Naive B cell (primary cell): ENCODE measurements around the gene SIX5. TPM values are rescaled to one million over a fixed set of nuclear protein-coding genes. Genes with fewer than 3 reads are reported as not detected.
A peak's percentile ranks its signal among the peaks of the same experiment; 100 is the strongest.

Experiments used
- ATAC-seq, 2 donors: fragments of 150-1000 bp; cut with Tn5 transposase; 2 replicates each; pipeline ENCODE4 v1.10.0; 2021; ENCODE audit warnings: low read depth in 2 of 2, mild to moderate bottlenecking in 2 of 2, moderate library complexity in 2 of 2
- DNase-seq: peaks from one replicate; pipeline ENCODE4 v3.0.0; 2022
- H3K27ac Mint-ChIP-seq, 6 donors: one replicate each; pipeline ENCODE4 v1.8.0; 2020 to 2022; ENCODE audit warnings: mild to moderate bottlenecking in 6 of 6, mixed read lengths in 6 of 6, moderate library complexity in 5 of 6, inconsistent platforms in 2 of 6
- H3K27me3 Mint-ChIP-seq, 3 donors: one replicate each; pipeline ENCODE4 v1.8.0; 2021 to 2022; ENCODE audit warnings: mixed read lengths in 3 of 3, mild to moderate bottlenecking in 1 of 3
- H3K36me3 Mint-ChIP-seq, 2 donors: one replicate each; pipeline ENCODE4 v1.8.0; 2020 to 2022; ENCODE audit warnings: mixed read lengths in 2 of 2, inconsistent platforms in 1 of 2, mild to moderate bottlenecking in 1 of 2
- H3K4me1 Mint-ChIP-seq, 3 donors: one replicate each; pipeline ENCODE4 v1.8.0; 2020 to 2022; ENCODE audit warnings: mixed read lengths in 3 of 3, inconsistent platforms in 1 of 3, mild to moderate bottlenecking in 1 of 3, moderate library complexity in 1 of 3
- H3K4me3 Mint-ChIP-seq, 8 donors: one replicate each; pipeline ENCODE4 v1.8.0; 2020 to 2022; ENCODE audit warnings: mild to moderate bottlenecking in 8 of 8, mixed read lengths in 8 of 8, moderate library complexity in 8 of 8, inconsistent platforms in 2 of 8
- H3K9me3 Mint-ChIP-seq, 7 donors: one replicate each; pipeline ENCODE4 v1.8.0; 2020 to 2022; ENCODE audit warnings: mixed read lengths in 7 of 7, mild to moderate bottlenecking in 5 of 7, inconsistent platforms in 2 of 7, moderate library complexity in 1 of 7
- polyA plus RNA-seq, 6 donors: library from polyadenylated mRNA; unstranded; fragments of 300-500 nt; fragmentation: Illumina TruSeq; gene quantifications; one replicate each; pipeline ENCODE4 v1.2.3, GENCODE V29; 2021; ENCODE audit warnings: low read depth in 6 of 6

The SIX5 gene
- polyA plus RNA-seq, 6 donors from 2014 or later: 0.18 TPM; not detected in 5

GRCh38 chr19:45767881-45768654 lies 984 bp downstream of the SIX5 start:
- Mint-ChIP-seq H3K9me3 (no peaks in the 10 kb centered on the region), H3K4me3 (peak overlapping the region; percentile 75 to 92 (median 79)), H3K4me1 (peaks cover 13 to 29% (median 28%) of the 10 kb centered on the region in 3 donors), H3K36me3 (no peaks in the 10 kb centered on the region), H3K27me3 (peaks cover 0 to 28% (median 20%) of the 10 kb centered on the region in 3 donors), H3K27ac (no peak overlapping the region)
- ATAC-seq (no peak), DNase-seq (no peak)

GRCh38 chr19:45767410-45767880 lies 1.6 kb downstream of the SIX5 start:
- DNase-seq (no peak), ATAC-seq (no peak)
- peaks cover 13 to 29% (median 27%) of the 10 kb centered on the region in 3 donors for H3K4me1 Mint-ChIP-seq
- H3K36me3 Mint-ChIP-seq: no peaks in the 10 kb centered on the region
- peak overlapping the region in 7 of 8 donors; percentile 15 to 82 (median 67) for H3K4me3 Mint-ChIP-seq
- H3K9me3 Mint-ChIP-seq: no peaks in the 10 kb centered on the region
- H3K27me3 Mint-ChIP-seq: peaks cover 0 to 34% (median 20%) of the 10 kb centered on the region in 3 donors
- H3K27ac Mint-ChIP-seq: no peak overlapping the region

DNA sequence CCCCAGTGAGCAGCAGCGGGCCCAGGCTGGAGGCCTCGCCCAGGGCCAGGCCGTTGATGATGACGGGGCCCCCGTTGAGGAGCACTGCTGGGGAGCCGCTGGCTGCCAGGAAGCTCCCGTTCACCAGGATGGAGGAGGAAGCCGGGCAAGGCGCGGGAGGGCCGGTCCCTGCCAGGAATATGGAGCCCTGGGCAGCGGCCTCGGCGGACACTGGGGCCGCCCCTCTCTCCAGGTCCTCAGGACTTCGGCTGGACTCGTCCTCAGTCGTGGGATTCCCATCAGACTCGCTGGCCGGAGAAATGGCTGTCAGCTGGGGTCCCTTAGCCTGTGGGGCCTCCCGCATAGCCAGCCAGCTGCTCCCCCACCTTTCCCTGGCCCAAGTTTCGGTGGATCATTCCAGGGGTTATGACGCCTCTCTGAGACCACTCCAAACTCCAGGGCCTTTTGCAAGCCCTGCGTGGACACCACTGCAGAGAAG lies 2.1 kb downstream of the SIX5 start:
- ATAC-seq: no peak
- Mint-ChIP-seq H3K4me3 (peak overlapping the region in 7 of 8 donors; percentile 15 to 82 (median 59)), H3K27ac (no peak overlapping the region), H3K36me3 (no peaks in the 10 kb centered on the region), H3K4me1 (peaks cover 11 to 29% (median 23%) of the 10 kb centered on the region in 3 donors), H3K9me3 (no peaks in the 10 kb centered on the region), H3K27me3 (peaks cover 0 to 40% (median 20%) of the 10 kb centered on the region in 3 donors)
- DNase-seq: no peak

DNA sequence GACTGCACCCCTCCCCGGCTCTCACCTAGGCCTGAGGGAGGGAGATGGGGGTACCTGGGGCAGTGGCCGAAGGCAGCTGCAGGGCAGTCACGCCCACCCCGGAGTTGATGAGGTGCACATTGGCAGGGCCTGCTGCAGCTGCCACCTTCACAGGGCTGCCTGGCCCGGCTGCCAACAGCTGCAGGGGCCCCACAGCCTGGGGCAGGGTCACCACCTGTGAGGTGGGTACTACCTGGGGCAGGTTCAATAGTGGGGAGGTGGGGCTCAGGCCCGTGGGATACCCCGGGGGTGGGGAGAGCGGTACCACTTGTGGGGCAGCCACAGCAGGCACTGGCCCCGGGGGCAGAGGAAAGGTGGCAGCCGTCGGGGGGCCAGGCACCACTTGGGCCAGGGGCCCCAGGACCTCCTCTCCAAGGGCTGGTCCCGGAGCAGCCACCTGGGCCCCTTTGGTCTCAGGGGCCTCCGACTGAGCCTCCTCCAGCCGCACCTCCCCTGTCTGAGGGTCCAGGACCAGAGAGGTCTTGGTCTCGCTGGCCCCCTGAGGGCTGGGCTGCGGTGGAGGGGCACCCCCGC lies 2.7 kb downstream of the SIX5 start:
- DNase-seq: no peak
- H3K36me3 Mint-ChIP-seq: no peaks in the 10 kb centered on the region
- H3K27me3 Mint-ChIP-seq: peaks cover 0 to 44% (median 20%) of the 10 kb centered on the region in 3 donors
- no peaks in the 10 kb centered on the region for H3K9me3 Mint-ChIP-seq
- ATAC-seq: no peak
- peaks cover 10 to 29% (median 23%) of the 10 kb centered on the region in 3 donors for H3K4me1 Mint-ChIP-seq
- no peak overlapping the region for H3K27ac Mint-ChIP-seq
- no peak overlapping the region for H3K4me3 Mint-ChIP-seq

DNA sequence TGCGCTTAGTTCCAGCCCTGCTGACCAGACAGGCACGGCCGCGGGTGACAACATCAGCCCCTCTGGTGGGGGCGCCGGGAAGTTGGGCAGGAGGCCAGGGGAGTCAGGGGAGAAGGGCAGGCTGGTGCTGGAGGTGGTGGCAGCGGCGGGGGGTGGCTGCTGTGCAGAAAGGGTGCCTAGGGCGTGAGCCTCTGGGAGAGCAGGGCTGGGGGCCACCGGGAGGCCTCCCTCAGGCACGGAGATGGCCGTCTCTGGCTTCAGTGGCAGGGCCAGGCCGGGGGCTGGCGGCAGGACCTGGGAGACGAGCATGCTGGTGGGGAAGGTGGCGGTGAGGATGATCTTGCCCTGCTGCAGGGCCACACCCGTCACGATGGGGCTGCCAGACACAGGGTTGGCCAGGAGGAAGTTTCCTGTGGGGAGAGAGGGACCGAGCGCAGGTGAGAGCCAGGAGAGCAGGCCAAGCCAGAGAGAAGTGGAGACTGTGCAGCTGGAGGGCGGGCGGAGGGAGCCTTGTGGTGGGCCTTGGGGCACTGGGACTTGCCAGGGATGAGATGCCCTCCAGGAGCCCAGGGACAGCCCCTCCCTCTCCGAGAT lies 3.3 kb downstream of the SIX5 start:
- ATAC-seq (no peak), DNase-seq (no peak)
- Mint-ChIP-seq H3K27me3 (peaks cover 0 to 44% (median 20%) of the 10 kb centered on the region in 3 donors), H3K4me1 (peaks cover 6 to 27% (median 18%) of the 10 kb centered on the region in 3 donors), H3K27ac (no peak overlapping the region), H3K36me3 (no peaks in the 10 kb centered on the region), H3K9me3 (no peaks in the 10 kb centered on the region), H3K4me3 (peak overlapping the region in 1 of 8 donors; percentile 30)

DNA sequence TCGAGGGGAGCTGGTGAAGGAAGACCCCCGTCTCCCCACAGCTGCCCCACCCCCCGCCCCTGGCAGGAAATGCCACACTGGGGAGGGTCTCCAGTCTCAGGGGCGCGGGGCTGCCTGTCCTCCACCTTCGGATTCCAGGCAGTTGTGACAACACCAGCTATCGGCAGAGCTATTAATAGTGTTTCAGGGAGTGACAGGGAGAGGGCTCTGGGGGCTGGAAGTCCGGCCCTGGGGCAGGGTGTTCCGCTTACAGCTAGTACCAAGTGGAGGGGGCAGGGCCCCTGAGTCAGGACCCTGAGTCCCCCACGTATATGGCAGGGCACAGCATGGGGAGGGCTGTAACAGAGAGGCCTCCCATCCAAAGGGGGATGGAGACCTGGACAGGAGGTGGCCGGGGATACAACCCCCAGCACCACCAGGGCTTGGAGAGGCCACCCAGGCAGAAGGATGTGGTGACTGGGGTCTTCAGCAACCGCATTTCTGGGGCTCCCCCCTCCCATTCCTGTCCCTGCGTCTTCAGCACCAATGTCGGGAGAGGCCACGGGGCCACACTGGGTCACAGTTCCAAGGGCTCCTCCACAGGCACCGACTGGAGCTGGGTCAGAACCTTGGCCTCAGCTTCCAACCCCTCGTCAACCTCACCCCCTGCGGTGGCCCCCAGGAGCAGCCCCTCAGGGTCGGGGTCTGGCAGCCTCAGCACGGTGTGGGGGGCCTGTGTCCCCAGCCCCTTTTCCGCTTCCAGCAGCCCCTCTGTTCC lies 3.9 kb downstream of the SIX5 start:
- DNase-seq: no peak
- H3K36me3 Mint-ChIP-seq: no peaks in the 10 kb centered on the region
- H3K4me3 Mint-ChIP-seq: peak overlapping the region in 2 of 8 donors; percentile 27 to 63
- H3K4me1 Mint-ChIP-seq: peaks cover 6 to 21% (median 11%) of the 10 kb centered on the region in 3 donors
- no peak for ATAC-seq
- no peak overlapping the region for H3K27ac Mint-ChIP-seq
- H3K9me3 Mint-ChIP-seq: no peaks in the 10 kb centered on the region
- H3K27me3 Mint-ChIP-seq: peaks cover 0 to 44% (median 20%) of the 10 kb centered on the region in 3 donors

DNA sequence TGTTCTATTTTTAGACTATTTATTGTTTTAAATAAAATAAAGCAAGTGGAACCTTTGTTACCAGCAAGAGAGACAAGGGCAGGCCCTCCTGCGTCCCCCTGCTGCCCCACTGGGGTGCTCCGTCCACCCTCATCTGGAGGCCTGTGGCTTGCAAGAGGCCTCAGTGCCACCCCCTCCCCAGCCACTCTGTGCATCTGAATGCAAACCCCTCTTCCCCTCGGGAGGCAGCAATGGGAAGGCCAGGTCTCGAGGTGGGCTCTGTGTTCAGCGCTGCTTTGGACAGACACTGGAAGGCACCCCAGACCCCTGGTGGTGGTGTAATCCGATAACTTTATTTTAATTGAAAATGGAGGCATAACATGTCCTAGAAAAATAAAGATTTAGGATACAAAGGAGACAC lies 4.6 kb downstream of the SIX5 start:
- Mint-ChIP-seq H3K27ac (no peak overlapping the region), H3K9me3 (no peaks in the 10 kb centered on the region), H3K27me3 (peaks cover 0 to 48% (median 24%) of the 10 kb centered on the region in 3 donors), H3K36me3 (no peaks in the 10 kb centered on the region), H3K4me3 (peak overlapping the region in 1 of 8 donors; percentile 27), H3K4me1 (peaks cover under 1 to 14% (median 11%) of the 10 kb centered on the region in 3 donors)
- ATAC-seq (no peak), DNase-seq (no peak)

DNA sequence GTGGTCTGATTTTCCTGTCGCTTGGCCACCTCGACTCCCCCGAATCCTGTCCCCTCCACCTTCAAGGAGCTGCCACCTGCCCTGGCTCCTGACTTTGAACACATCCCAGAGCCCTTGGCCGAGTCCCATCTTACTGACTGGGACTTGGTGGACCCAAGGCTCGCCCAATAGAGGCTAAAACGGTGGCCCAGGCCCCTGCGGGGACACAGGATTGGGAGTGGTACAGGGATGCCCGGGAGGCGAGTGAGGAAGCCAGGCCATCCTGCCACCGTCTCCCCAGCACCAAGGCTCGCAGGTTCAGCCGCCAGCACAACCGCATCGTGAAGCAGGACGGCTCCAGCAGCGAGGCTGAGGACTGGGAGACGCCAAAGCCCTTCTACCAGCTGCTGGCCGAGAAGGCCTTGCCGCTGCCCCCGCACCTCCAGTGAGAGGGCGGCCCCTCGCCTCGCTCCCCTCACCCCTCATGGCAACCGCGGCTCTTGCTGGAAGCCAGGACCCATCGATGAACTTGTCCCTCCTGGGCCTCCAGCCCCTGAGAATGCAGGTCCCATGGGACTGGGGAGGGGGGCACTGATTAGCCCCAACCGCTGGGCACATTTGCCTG lies 5.3 kb downstream of the SIX5 start:
- ATAC-seq: no peak
- no peak for DNase-seq
- Mint-ChIP-seq H3K4me3 (no peak overlapping the region), H3K36me3 (no peaks in the 10 kb centered on the region), H3K9me3 (no peaks in the 10 kb centered on the region), H3K27ac (no peak overlapping the region), H3K4me1 (peaks cover 0 to 7% (median 4%) of the 10 kb centered on the region in 3 donors), H3K27me3 (peaks cover 0 to 54% (median 29%) of the 10 kb centered on the region in 3 donors)

DNA sequence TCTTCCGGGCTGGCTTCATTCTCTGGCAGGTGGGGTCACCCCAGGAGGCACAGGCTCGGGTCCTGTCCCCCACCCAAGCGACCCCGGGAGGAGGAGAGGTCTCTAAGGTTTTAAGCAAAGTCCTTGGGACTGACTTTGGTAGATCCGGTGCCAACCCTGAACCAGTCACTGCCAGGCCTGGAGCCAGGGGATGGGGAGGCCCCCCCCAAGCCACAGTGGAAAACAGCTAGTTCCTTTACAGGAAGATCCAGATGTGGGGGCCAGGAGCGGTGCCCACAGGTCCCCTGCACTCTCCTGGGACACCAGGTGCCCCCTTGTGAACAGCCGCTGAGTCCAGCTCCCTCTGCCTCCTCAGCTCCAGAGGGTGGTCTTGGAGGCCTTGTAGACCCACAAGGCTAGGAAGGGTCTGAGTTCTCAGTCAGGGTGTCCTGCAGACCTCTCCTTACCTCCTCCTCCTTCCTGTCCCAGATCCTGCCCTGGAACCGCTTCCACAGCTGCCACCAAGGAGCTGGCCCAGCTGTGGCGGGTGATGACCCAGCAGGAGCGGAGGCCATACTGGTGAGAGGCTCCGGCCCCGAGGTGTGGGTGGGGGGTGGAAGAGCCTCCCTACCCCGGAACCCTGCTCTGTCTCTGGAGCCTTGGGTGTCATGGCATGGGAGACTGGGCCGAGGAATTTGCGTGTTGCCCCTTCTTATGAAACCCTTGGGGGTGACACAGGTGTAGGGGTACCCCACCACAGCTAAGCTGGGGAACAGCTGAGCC lies 6.0 kb downstream of the SIX5 start:
- H3K27ac Mint-ChIP-seq: no peak overlapping the region
- H3K4me3 Mint-ChIP-seq: no peak overlapping the region
- no peaks in the 10 kb centered on the region for H3K36me3 Mint-ChIP-seq
- no peak for DNase-seq
- peaks cover 0 to 59% (median 29%) of the 10 kb centered on the region in 3 donors for H3K27me3 Mint-ChIP-seq
- H3K9me3 Mint-ChIP-seq: no peaks in the 10 kb centered on the region
- ATAC-seq: no peak
- peaks cover 0 to 6% (median 3%) of the 10 kb centered on the region in 3 donors for H3K4me1 Mint-ChIP-seq

GRCh38 chr19:45761714-45762113 lies 7.3 kb downstream of the SIX5 start:
- no peaks in the 10 kb centered on the region for H3K36me3 Mint-ChIP-seq
- H3K4me1 Mint-ChIP-seq: no peaks in the 10 kb centered on the region
- no peaks in the 10 kb centered on the region for H3K9me3 Mint-ChIP-seq
- no peak overlapping the region for H3K4me3 Mint-ChIP-seq
- DNase-seq: no peak
- H3K27me3 Mint-ChIP-seq: peaks cover 0 to 56% (median 34%) of the 10 kb centered on the region in 3 donors
- no peak overlapping the region for H3K27ac Mint-ChIP-seq
- ATAC-seq: no peak

DNA sequence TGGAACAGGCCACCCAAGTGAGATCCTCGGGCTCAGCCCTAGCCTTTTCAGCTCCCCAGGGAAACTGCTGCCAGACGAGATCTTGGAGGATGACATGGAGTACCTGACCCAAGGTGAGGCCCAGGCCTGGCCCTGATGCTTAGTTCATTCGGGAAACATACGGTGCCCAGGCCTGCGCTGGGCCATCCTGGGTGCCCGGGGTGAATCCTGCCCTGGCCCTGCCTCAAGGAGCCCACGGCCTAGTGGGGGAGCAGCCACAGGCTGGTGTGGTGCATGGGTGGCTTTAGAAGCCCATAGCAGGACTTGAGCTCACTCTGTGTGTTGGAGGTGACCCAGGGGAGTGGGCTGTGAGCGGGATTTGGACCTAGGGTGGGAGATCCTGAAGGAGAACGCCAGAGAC lies 10.1 kb downstream of the SIX5 start:
- no peak for DNase-seq
- Mint-ChIP-seq H3K4me3 (no peak overlapping the region), H3K27me3 (peaks cover 0 to 42% (median 14%) of the 10 kb centered on the region in 3 donors), H3K36me3 (no peaks in the 10 kb centered on the region), H3K4me1 (no peaks in the 10 kb centered on the region), H3K27ac (no peak overlapping the region), H3K9me3 (no peaks in the 10 kb centered on the region)
- no peak for ATAC-seq

DNA sequence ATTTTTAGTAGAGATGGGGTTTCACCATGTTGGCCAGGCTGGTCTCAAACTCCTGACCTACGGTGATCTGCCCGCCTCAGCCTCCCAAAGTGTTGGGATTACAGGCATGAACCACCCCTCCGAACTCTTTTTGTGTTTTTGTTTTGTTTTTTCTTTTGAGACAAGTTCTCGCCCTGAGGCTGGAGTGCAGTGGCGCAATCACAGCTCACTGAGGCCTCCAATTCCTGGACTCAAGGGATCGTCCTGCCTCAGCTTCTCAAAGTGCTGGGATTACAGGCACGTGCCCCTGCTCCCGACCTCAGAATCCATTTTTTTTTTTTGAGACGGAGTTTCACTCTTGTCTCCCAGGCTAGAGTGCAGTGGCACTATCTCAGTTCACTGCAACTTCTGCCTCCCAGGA lies 11.4 kb downstream of the SIX5 start:
- no peak for ATAC-seq
- H3K9me3 Mint-ChIP-seq: no peaks in the 10 kb centered on the region
- H3K27ac Mint-ChIP-seq: no peak overlapping the region

More for the DNA sequence above, 11.4 kb downstream of the SIX5 start:
- H3K4me1 Mint-ChIP-seq: no peaks in the 10 kb centered on the region
- H3K27me3 Mint-ChIP-seq: peaks cover 0 to 38% (median 14%) of the 10 kb centered on the region in 3 donors
- no peaks in the 10 kb centered on the region for H3K36me3 Mint-ChIP-seq
- no peak overlapping the region for H3K4me3 Mint-ChIP-seq
- no peak for DNase-seq
